ENCODE data around the gene SSR1.

DNA sequence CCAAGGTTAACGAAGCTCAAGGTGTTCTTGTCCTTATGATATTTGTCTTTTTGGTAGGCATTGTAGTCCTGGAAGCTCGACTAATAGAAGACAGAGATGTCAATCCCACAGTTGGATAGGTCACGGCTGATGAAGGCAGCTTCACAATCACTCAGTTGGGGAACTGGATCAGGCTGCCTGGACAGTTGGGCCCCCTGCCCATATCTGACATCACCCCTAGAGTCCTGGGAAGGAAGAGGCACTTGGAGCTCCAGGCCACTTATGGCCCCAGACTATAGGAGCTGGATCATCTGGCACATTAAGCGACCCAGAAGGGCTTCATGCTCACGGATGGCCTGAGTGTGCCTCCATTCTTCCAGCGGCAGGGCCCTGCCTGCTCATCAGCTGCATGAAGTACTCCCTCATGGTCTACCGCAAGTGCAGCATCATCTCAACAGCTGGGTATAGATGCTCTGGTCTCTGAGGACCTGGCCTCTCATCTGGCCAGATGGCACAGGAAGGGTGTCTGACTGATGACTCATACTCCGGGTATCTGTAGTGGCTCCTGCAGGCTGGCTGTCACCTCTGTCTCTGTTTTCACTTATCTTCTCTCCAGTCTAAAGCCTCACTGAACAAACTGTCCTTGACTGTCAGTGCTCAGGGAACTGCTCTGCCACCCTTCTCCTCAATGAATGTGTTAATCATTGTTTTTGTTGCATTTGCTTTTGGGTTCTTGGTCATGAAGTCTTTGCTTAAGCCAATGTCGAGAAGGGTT lies 29.2 kb upstream of the SSR1 start:
- TF ChIP-seq, protein P1, sequence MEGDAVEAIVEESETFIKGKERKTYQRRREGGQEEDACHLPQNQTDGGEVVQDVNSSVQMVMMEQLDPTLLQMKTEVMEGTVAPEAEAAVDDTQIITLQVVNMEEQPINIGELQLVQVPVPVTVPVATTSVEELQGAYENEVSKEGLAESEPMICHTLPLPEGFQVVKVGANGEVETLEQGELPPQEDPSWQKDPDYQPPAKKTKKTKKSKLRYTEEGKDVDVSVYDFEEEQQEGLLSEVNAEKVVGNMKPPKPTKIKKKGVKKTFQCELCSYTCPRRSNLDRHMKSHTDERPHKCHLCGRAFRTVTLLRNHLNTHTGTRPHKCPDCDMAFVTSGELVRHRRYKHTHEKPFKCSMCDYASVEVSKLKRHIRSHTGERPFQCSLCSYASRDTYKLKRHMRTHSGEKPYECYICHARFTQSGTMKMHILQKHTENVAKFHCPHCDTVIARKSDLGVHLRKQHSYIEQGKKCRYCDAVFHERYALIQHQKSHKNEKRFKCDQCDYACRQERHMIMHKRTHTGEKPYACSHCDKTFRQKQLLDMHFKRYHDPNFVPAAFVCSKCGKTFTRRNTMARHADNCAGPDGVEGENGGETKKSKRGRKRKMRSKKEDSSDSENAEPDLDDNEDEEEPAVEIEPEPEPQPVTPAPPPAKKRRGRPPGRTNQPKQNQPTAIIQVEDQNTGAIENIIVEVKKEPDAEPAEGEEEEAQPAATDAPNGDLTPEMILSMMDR (IDR thresholded peaks at IDR 0.05) = no peak
- TF ChIP-seq EP300 (IDR thresholded peaks at IDR 0.05) = no peak
